ENCODE measurements around the gene STK26.
A peak's percentile ranks its signal among the peaks of the same experiment; 100 is the strongest.
"Not testable (repeated sequence)": the region's sequence is repeated elsewhere in the genome, so short reads cannot be mapped to it uniquely, and the experiment has no call there.

STK26 gene

DNA sequence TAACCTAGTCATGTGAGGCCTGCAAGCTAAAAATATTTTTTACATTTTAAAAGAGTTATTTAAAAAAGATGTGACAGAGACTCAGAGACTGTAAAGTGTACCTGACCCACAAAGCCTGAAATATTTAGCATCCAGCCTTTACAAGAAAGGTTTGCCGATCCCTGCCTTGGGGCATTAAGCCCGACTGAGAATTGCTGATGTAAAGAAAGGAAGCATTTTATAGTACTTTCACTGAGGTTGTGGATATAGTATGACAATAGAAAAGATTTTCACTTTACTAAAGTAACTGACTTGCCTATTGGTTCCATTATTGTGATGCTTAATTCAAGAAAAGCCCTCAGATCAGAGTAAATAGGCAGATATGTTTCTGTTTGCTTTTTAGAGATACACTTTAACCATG is 17.0 kb downstream of the STK26 start:
- no peak for DNase-seq

DNA sequence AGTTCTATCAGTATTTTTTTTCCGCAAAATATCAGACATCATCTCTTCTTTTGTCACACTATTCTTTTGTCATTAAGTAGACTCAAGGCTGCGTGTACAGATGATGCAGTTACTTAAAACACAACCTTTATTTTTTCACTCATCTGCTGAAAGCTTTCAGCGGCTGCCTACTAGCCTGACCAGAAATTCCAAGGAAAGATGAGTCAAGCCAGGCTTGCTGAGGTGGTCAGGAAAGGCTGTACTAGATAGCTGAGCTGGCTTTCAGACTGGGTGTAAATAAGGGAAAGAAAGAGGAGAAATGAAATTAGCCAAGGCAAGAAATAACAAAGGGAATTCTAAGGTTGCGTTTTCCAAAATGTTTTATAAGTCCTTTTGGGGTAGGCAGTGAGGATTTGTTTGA is 17.9 kb downstream of the STK26 start:
- DNase-seq: no peak

DNA sequence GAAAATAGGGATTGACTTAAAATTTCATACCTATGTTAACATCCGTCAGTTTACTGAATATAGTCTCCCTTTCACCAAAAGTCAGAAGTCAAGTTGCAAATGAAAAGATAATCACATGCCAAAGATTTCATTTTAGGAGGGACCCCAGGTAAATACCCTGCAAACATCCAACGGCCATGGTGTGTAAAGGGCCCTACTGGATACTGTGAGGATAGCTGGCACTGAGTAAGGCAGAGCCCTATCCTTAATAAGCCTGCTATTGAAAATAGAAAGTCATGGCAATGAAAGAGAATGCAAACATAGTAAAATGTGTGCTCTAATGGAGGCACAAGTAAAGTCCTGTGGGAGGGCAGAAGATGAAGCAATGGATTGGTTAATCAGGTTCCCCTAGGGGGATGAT is 20.9 kb downstream of the STK26 start:
- no peak for DNase-seq

DNA sequence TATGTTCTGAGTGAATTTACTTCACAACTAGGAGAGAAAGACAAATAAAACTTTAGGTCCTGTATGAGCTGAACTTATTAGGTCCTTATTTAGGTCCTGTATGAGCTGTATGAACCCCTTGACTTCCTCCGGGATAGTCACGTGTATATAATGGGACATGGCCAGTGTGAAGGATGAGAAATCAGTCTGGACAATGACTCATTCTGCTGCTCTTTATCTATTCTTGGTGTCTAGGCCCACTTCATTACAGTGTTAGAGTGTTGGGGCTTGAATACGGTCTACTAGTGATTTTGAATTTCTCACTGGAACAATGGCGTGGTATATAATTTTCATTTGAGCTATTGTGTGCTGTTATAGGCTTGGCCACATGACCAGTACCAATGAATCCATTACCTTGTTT is 21.9 kb downstream of the STK26 start:
- no peak for DNase-seq

DNA sequence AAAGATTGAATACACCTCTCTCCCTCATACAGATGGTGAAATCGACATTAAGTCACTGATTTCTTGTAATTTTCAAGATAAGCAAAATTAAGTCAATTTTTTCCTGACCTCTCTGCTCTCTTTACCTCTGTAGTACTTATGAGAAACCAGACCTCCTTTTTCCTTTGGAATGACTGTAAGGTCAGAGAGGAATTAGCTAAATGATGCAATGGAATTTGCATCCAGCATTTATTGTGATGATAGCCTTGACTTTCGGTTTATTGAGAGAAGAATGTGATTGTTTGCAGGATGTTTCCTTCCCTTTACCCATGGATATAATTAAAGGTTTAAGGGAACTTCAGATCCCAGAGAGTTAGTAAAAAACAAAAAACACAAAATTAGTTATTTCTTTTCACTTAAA is 22.4 kb downstream of the STK26 start:
- DNase-seq: no peak

DNA sequence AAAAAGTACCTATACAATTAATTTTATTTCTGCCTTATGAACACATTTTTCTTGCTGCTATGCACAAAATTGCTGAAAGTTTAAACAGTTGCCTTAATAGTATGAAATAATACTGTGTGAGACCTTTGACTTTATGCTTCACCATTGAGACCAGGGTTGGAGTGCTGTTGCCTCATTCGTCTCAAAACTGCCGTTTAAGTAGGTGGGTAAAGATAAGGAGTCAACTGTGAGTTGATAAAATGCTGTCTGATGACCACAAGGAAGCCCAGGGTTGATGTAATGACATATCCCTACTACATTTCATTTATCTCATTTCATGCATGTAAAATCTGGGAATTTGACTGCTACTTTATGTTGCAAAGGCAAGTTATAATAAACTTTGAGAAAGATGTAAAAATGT is 23.4 kb downstream of the STK26 start:
- DNase-seq: no peak

DNA sequence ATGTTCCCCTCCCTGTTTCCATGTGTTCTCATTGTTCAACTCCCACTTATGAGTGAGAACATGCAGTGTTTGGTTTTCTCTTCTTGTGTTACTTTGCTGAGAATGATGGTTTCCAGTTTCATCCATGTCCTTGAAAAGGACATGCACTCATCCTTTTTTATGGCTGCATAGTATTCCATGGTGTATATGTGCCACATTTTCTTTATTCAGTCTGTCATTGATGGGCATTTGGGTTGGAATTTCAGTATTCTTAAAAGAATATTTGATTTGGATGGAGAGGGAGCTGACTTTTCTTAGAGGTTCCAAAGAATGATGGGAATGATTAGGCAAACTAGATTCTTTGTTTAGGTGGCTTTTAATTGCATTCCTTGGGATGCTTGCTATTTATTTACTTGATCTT is 28.7 kb downstream of the STK26 start:
- DNase-seq: not testable (repeated sequence)

DNA sequence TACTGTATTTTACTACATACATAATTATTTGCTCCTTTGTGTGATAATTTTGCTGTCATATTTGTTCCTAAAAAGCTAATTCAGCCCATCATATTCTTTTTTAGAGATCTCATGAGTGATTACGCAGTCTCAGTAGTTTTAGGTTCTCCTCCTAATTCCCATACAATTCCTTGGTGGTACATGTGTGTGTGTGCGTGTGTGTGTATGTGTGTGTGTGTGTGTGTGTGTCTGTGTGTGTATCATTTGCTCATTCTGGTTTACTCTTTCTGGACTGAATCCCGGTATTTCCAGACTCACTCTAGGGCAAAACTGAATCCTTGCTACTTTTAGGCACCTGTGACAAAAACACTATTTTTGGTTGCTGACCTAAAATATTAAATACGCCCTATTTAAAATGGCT is 34.9 kb downstream of the STK26 start:
- DNase-seq: no peak

DNA sequence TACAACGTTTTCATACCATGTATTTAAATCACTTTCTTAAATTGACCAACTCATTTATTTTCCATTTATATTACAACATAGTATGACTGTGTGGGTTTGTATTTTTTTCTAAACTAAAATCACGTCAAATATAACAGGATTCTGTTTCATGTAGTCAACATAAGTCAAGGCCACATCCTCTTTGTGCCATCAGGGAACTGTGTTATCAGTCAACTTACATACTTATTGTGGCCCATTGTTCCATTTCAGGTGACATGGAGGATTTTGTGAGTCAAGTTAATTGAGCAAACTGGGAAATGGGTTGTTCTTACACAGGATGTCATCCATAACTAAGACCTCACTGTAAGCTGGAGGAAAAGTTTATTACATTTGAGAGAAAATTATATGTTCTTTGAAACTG is 35.9 kb downstream of the STK26 start:
- DNase-seq: no peak

DNA sequence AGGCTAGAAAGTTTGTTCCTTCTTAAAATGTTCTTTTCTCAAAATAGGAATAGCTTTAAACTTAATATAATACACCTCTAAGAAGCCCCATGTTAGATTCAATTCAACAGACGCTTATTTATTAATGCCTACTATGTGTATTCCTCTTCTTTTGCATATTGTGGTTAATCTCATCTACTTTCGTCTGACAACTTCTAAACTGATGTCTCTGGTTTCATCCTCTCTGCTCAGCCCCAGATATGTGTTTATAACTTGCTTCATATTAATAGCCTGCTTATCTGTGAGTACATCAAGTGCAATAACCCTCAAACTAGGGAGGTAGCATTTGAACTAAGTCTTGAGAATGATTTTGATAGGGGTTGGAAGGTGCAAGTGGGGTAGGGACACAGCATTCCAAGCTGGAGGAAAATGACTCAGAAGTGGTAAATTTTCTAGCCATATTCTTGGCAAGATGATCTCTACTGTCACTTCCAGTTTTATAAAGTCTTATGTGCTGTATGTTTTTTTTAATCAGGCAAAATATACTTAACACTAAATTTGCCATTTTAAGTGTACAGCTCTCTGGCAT is 37.0 kb downstream of the STK26 start:
- no peak for DNase-seq

DNA sequence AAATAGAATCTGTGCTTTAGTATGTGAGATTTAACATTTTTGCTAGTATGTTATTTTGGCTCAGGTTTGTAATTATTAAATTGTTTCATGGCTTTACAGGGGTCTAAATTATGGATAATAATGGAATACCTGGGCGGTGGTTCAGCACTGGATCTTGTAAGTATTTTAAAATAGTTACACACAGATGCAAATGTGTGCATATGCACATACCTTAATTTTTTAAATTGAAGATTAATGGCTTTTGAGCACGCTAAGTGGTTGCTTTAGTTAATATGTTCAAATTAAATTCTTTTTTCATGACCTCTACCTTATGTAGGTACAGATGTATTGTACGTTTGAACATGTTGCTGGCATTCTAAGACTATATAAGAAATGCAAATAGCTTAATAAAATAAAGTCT is 40.2 kb downstream of the STK26 start:
- DNase-seq: no peak

DNA sequence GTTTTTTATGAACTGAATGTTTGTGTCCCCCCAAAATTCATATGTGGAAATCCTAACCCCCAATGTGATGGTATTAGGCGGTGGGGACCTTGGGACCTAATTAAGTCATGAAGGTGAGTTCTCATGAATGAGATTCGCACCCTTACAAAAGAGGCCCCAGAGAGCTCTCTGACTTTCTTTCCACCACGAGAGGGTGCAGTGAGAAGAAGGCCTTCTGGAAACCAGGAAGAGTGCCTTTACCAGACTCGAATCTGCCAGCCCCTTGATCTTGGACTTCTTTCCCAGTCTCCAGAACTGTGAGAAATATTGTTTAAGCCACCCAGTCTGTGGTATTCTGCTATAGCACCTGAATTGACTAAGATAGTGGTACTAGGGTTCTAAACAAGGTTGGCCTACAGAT is 40.8 kb downstream of the STK26 start:
- DNase-seq: no peak

DNA sequence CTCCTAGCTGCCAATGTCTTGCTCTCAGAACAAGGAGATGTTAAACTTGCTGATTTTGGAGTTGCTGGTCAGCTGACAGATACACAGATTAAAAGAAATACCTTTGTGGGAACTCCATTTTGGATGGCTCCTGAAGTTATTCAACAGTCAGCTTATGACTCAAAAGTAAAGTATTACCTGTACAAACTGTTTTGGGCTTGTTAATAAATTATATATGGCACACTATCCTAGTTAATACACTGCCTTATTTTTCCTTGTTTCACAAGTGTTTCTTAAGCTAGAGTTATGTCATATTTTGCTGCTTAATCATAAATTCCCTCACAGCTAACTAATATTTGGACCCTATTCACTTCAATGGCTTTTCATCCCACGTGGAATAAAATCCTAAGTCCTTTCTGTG is 45.3 kb downstream of the STK26 start:
- no peak for DNase-seq

DNA sequence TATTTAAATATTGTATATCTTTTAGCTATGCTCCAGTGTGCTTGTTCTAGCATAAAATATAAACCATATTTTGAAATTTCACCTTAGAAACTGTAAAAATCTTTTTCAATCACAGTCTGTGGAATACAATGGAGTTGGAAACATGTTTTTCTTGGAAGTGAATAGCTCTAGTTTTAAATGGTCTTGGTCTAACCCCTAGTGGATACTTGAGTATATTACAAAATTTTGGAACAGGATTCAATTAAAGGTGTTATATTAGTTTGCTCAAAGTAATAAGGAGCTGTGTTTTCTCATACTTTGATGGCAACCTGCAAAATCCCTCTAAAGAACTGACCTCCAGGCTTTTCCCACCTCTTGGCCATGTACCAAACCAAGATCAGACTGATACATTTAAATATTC is 48.2 kb downstream of the STK26 start:
- no peak for DNase-seq

DNA sequence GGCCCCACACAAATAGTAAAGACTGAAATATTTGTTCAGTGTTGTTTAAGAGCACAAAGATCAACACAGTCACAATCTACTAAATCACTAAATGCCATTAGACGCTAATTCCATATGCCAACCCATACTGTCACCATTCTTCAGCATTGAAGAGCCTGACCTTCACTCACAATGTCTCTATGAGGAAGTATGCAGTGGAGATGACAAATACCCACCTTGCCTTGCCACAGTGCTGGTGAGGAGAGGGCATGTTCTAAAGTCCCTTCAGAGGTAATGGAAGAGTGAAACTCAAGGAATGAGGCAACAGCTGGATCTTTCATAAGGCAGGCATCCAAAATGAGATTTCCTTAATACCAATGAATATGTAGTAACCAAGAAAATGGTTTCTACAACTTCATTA is 54.3 kb downstream of the STK26 start:
- DNase-seq: no peak

DNA sequence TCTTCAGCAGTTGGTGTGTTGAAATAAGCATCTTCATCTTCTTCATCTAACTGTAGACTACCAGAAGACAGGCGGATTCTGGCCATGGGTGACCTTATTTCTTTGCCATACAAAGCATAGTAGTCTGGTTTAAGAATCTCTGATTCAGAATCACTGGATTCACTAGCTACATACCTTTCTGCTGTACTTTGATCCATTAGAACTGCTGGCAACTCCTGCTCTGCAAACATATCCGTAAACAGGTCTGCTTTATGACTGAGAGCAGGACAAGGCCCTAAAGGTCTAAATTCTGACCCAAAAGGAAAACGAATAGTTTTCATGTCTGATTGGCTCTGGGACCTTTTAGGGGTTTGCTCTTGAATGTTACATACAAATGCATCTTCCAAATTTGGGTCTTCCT is 54.8 kb downstream of the STK26 start:
- DNase-seq: no peak

DNA sequence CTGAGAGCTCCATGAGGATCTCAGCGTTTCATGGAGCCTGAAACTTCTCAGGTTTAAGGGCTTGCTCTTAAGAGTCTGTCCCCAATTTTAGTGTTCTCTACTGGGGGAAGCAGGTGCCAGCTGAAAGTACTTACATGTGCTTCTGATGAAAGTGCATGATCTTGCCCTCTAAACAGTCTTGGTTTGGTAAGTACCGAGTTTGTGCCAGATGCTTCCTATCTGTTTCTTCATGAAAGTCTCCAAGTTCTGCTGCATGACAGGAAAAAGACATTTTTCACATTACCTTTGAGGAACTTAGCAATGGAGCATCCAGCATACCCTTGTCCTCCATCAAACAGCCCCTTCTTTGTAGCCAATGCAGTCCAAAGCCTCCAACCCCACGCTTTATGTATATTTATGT is 62.7 kb downstream of the STK26 start:
- no peak for DNase-seq

DNA sequence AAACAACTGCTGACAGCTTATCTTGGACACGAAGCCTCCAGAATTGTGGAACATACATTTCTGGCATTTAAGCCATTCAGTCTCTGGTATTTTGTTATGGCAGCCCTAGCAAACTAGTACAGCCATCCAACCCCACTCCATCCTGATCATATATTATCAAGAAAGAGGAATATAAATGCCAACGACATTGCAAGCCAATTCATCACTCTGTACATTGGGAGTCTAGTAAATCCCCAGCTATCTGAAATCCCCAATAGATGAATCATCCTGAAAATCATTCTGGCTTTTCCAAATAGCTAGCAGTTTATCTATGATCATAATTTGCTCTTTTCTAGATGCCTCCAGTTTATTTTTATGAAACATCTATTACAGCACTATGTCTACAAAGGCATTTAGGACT is 63.6 kb downstream of the STK26 start:
- DNase-seq: no peak

DNA sequence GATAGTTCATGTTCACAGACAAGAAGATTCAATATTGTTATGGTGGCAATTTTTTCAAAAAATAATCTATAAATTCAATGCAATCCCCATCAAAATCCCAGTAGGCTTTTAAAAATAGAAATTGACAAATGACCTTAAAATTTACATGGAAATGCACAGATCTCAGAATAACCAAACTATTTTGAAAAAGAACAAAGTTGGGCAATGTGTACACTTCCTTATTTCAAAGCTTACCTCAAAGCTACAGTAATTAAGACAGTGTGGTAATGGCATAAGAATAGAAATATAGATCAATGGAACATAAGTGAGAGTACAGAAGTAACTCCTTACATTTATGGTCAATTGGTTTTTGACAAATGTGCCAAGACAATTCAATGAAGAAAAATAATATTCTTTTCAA is 65.8 kb downstream of the STK26 start:
- DNase-seq: no peak

DNA sequence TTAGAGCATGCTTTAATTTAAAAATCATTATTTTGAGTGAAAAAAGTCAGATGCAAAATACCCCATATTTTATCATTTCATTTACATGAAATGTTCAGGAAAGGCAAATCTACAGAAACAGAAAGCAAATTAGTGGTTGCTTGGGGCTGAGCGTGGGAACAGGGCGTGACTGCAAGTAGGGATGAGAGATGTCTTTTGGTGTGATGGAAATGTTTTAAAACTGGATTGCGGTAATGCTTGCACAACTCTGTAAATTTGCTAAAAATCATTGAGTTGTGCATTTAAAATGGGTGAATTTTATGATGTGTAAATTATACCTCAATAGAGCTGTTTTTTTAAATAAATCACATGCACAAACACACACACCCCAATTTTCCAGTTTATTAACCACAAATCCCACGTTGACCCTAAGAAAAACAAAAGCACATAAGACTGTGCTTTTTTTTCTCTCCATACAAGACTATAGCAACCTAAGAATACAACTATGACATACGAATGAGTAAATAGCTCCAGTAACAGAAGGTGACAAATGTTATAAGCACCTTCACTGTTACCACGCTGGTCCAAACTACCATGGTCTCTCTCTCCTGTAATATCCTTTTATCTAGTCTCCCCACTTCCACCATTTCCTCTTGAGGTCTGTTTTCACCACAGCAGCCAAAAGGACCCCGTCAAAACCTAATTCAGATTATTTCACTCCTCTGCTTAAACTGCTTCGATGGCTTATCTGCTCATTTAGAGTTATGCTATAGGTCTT is 67.5 kb downstream of the STK26 start:
- DNase-seq: no peak

DNA sequence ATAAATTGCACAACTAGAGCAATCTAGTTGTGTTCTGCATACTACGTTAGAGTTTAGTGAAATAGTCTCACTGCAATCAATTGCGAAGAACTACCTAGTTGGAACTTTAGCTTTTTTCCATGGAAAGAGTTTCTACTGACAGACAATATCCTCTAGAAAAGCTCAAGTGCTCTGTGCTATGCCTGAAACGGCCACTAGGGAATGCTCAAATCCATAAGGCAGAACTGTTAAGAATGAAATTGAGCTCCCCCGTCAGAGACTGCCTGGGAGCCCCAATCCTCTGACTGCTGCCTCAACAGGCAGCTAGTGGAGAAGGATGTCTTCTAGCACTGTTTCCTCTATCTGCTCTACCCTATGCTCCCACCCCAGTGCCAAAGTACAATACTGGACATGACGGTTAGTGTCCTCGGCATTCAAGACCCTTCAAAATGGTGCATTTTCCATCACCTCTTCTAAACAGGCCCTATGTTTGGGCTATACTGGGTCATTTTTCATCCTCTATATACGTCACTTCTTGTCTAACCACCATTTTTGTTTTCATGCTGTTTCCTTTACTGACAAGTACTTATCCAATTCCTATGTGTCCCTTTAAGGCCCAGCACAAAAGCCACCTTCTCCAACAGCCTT is 69.5 kb downstream of the STK26 start:
- DNase-seq: peak; percentile 6

DNA sequence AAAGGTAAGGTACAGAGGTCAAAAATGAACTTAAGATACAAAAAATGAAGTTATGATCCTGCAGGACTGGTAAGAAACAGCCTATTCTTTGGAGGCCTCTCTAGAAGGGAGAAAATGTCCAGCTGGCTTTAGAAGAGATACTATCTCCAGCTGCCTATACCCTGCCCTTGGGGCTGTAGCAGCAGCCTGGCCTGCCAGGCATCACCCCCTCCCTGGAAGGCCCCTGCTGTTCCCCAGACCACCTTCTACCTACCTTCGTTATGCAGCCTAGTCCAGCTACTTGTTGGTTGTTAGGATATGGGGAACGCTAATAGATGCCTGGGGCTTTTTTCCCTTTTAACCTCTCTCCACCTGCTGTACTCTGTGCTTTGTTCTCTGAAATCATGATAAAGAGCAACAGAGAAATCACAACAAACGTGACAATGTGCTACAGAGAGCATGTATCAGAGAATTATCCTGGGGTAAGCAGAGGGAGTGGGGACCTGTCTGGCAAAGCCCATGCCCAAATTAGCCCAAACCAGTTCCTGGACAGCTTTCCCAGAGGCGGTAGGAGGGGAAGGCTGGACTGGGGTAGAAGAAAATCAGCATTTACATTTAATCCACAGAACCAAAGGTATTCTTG is 70.2 kb downstream of the STK26 start:
- DNase-seq: peak; percentile 33

DNA sequence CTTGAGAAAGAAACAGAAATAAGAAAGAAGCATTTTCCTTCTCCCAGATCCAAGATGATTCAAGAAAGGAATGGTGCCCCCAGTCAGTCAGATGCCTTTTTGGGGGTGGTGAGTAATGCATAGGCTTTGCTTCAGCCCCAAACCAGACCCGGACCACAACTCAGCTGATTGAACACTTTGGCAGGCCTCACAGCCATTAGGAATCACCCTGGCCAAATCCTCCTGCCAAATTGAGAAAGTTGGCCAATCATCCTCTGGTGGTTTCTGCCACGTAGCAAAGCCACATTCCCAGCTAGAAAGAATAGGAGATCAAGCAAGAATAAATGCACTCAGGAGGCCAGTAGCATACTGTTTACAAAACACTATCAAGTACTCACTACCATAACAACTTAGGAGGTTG is 71.1 kb downstream of the STK26 start:
- no peak for DNase-seq

DNA sequence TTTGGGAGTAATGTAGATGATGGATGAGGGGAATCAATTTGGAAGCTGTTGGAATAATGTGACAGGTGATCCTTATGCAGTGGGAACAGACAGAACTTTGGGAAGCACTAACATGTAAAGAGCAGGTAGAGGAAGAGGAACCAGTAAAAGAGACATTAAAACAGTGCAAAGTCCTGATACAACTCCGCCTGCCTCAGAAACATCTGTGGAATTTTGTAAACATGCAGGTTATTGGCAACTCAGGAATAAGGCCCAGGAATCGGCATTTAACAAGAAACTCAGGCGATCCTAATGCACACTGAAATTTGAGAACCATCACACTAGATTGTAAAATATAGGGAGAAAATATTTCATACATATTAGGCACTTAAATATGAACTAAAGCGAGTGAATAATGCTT is 75.6 kb downstream of the STK26 start:
- DNase-seq: not testable (repeated sequence)

Data from NCI-H1417 treated with DMSO at 0.1 percent for 48 hours (cell line).